Fibroblast of mammary gland (primary cell): Measurements from ENCODE around the gene DOCK10.

ENCODE experiments used
- DNase-seq: peaks from one replicate; pipeline ENCODE4 v3.0.0-alpha.2; 2010; ENCODE audit warnings: low read depth
- H3K4me3 ChIP-seq: 2 replicates; pipeline ENCODE4 v1.5.1; 2011; ENCODE audit warnings: low read depth, mild to moderate bottlenecking, low read length, moderate library complexity; ENCODE audit not compliant: control insufficient read depth
- TF ChIP-seq, protein P1 (sequence below): conservative IDR thresholded peaks from 2 replicates; pipeline ENCODE4 v1.5.1; 2011; ENCODE audit warnings: low read depth, low read length, inconsistent platforms; ENCODE audit not compliant: control insufficient read depth, insufficient read depth

DOCK10 gene

DNA sequence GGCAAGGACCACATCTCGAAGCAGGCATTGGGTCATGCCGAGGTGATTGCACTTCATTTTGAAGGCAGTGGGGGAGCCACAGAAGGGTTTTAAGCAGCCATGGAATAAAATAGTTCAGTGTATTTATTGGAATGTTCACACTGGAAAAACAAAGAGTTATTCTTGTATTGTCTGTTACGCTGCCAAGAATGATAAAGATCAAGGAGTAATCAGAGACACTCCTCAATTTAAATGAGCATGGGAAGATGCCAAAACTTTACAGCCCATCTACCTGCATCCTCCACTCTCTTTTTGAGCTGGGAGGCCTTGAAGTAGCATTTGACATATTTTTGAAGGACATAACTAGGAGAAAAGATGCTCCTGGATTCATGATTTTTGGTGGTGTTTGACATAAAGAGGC lies 112.8 kb downstream of the DOCK10 start:
- no peak for DNase-seq
- H3K4me3 ChIP-seq = no peak overlapping the region
- TF ChIP-seq, protein P1, sequence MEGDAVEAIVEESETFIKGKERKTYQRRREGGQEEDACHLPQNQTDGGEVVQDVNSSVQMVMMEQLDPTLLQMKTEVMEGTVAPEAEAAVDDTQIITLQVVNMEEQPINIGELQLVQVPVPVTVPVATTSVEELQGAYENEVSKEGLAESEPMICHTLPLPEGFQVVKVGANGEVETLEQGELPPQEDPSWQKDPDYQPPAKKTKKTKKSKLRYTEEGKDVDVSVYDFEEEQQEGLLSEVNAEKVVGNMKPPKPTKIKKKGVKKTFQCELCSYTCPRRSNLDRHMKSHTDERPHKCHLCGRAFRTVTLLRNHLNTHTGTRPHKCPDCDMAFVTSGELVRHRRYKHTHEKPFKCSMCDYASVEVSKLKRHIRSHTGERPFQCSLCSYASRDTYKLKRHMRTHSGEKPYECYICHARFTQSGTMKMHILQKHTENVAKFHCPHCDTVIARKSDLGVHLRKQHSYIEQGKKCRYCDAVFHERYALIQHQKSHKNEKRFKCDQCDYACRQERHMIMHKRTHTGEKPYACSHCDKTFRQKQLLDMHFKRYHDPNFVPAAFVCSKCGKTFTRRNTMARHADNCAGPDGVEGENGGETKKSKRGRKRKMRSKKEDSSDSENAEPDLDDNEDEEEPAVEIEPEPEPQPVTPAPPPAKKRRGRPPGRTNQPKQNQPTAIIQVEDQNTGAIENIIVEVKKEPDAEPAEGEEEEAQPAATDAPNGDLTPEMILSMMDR = no peak

DNA sequence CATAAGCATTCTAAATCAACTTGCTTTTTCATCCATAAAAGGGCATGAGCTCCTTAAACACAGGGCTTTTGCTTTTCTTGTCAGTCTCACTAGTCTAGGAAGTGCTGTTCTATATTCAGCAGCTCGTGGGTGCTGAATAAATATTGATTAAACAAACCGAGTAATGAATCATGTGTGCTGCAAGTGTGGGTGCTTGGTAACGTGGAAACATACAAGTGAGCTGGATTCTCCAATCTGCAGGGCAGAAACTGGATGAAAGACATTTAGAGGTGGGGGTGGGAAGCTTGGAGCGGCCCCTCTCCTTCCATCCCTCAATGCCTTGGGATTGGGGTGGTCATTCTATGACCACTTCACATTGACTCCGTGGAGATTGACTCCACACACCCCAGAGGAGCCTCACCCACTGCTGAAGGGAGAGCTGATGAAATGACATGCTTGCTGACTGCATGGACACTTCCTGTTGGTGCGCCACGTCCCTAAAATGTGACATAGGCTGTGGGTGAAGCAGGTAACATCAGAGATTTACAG lies 114.6 kb downstream of the DOCK10 start:
- TF ChIP-seq, protein P1 = no peak
- peak; percentile 46 for DNase-seq
- H3K4me3 ChIP-seq = no peak overlapping the region

DNA sequence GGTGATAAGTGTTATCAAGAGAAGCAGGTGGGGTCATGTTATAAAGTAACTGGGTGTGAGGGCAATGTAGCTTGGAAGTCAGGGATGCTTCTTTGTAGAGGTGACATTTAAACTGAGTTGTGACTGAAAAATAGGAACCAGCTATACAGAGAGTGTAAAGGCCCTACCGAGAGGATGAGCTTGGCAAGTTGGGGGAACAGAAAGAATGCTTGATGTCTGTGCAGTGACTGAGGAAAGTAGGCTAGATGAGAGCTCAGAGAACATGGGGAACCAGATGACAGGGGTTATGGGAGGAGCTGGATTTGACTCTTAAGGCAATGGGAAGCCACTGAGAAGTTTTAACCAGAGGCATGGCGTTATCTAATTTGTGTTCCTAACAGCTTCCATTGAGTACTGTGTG lies 115.3 kb downstream of the DOCK10 start:
- H3K4me3 ChIP-seq = no peak overlapping the region
- TF ChIP-seq, protein P1 = no peak
- no peak for DNase-seq

DNA sequence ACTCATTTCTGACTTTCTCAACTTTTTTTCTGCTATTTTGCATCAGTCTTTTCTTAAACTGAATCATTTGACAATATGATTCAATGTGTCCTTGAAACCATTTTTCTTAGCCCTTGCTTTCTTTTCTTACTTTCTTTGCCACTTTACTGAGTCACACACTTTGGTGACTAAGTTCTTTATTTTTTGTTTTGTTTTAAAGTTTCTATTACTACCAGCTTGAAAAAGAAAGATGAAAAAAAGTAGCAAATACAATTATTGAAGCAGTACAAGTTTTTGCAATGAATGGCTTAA lies 116.5 kb downstream of the DOCK10 start:
- DNase-seq = peak; percentile 75
- TF ChIP-seq, protein P1 = no peak
- no peak overlapping the region for H3K4me3 ChIP-seq

DNA sequence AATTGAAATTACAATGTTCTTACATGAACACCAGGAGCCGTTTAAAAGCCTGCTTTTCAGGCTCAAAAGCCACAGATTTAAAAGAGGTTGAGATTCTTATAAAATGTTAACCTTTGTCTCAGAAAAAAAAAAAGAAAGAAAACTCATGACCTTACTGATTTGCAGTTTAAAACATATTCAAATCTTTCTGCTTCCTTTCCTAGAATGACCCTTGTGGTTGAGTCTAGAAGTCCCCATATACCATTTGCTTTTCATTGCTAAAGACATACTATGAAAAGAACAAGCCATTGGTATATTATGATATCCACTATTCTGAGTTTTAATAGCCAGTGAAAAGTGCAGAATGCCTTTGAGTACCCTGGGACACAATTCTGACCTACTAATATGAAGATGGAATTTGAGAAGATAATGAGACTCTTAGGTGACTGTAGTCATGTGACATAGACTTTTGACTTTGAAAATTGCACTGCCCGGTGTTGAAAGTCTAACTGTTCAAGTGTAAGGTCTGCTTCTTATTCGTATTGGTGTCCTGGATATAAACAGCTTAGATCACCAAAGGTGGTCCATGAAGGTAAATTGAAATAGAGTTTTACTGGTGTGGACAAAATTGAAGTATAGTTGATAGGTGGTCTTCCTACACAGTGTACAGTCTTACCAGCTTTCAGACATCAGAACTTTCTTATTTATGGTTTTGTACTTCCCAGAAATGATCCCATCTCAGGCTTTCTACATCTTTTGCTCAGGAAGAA lies 117.0 kb downstream of the DOCK10 start:
- DNase-seq = no peak
- TF ChIP-seq, protein P1 = no peak
- no peak overlapping the region for H3K4me3 ChIP-seq

DNA sequence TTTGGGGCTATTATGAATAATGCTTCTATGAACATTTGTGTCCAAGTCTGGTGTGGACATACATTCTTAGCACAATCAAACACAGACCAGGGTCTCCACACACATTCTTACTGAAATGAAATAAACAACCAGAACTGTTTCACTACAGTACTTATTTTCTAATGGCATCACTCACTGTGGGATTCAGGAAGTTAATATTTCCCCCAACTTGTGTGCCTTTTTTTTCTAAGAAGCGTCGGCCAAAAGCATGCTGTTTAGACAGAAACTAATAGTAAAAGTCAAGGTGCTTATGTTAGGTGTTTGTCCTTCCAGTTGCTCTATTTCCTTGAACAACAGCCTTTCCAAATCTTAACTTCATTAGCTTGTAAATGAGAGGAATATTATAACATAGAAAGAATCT lies 117.6 kb downstream of the DOCK10 start:
- TF ChIP-seq, protein P1 = no peak
- no peak for DNase-seq
- H3K4me3 ChIP-seq = no peak overlapping the region
